Measurements from ENCODE around the gene PALLD. TPM values are rescaled to one million over a fixed set of nuclear protein-coding genes. Genes with fewer than 3 reads are reported as not detected.
A peak's percentile ranks its signal among the peaks of the same experiment; 100 is the strongest.

Gene PALLD
- total RNA-seq, 1 donor from 2014 or later: 85.7 TPM

- H3F3A ChIP-seq (ENCODE audit: low read depth): peaks cover 16% of the 10 kb centered on the region
- no peak overlapping the region for H3K4me3 ChIP-seq
- H3K9me3 ChIP-seq (ENCODE audit: low read depth): no peaks in the 10 kb centered on the region
These were observed 381.8 kb downstream of the PALLD start for GRCh38 chr4:168878623-168879022.

GRCh38 chr4:168879188-168879587 is 382.3 kb downstream of the PALLD start:
- Histone ChIP-seq H4K20me1 (ENCODE audit: low read depth) (peaks cover 54% of the 10 kb centered on the region), H3F3A (ENCODE audit: low read depth) (peaks cover 16% of the 10 kb centered on the region), H3K27me3 (peaks cover 5% of the 10 kb centered on the region), H3K4me2 (no peak overlapping the region), H3K4me3 (no peak overlapping the region), H3K79me2 (ENCODE audit: low read depth) (peaks cover 54% of the 10 kb centered on the region), H3K9ac (no peak overlapping the region), H2AFZ (replicated peaks) (no peak overlapping the region), H3K4me1 (peaks cover 8% of the 10 kb centered on the region), H3K27ac (no peak overlapping the region), H3K36me3 (peaks cover 10% of the 10 kb centered on the region), H3K9me3 (ENCODE audit: low read depth) (no peaks in the 10 kb centered on the region)
- Mint-ChIP-seq H3K4me1 (peaks cover 12% of the 10 kb centered on the region), H3K27me3 (ENCODE audit: insufficient read depth, low read depth) (peaks cover 7% of the 10 kb centered on the region), H3K27ac (no peak overlapping the region), H3K36me3 (peaks cover 56% of the 10 kb centered on the region), H3K9me3 (peaks cover 2% of the 10 kb centered on the region), H3K4me3 (no peak overlapping the region)
- TF ChIP-seq CTCF (IDR thresholded peaks at IDR 0.05) (no peak), EZH2phosphoT487 (IDR thresholded peaks at IDR 0.05) (no peak), EZH2 (IDR thresholded peaks at IDR 0.05) (no peak)
- no peak for DNase-seq (ENCODE audit: low spot score)

More at GRCh38 chr4:168878623-168879022, 381.8 kb downstream of the PALLD start:
- Mint-ChIP-seq H3K36me3 (peaks cover 58% of the 10 kb centered on the region), H3K27ac (no peak overlapping the region), H3K9me3 (peaks cover 2% of the 10 kb centered on the region), H3K4me1 (peaks cover 12% of the 10 kb centered on the region), H3K27me3 (ENCODE audit: insufficient read depth, low read depth) (peaks cover 7% of the 10 kb centered on the region), H3K4me3 (peak overlapping the region; percentile 69)
- H3K27me3 ChIP-seq: peaks cover 5% of the 10 kb centered on the region
- H3K4me2 ChIP-seq: no peak overlapping the region
- H2AFZ ChIP-seq (replicated peaks): no peak overlapping the region
- H3K36me3 ChIP-seq: peaks cover 10% of the 10 kb centered on the region
- no peak overlapping the region for H3K27ac ChIP-seq
- no peak for TF ChIP-seq CTCF (IDR thresholded peaks at IDR 0.05)
- no peak for TF ChIP-seq EZH2 (IDR thresholded peaks at IDR 0.05)
- no peak for TF ChIP-seq EZH2phosphoT487 (IDR thresholded peaks at IDR 0.05)
- peaks cover 57% of the 10 kb centered on the region for H3K79me2 ChIP-seq (ENCODE audit: low read depth)
- H3K4me1 ChIP-seq: peaks cover 8% of the 10 kb centered on the region
- peaks cover 59% of the 10 kb centered on the region for H4K20me1 ChIP-seq (ENCODE audit: low read depth)
- no peak for DNase-seq (ENCODE audit: low spot score)
- no peak overlapping the region for H3K9ac ChIP-seq

DNA sequence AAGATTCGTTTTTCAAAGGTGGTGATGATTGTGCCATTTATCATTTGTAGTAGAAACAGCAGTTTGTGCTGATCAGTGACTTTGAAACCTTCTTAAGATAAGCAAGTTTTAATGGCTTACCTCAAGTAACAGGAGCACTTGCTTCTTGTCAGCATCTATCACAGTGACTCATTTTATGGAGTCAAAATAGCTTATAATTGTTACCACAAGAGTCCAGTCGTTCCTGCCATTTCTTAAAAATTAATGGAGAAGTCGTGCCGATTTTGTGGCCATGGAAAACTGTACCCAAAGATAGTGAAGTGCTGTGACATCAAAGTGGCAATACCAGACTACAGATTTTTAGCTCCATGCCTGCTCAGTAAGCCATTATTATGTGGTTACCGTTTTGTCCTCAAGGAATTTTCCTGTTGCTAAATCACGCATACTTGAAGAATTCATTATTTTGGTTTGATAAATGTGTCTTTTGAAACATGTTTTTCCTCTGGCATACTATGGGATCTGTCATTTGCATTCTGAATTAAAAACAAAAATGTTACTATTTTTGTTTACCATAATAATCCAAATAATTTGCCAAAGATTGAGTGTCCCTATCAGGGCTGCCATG is 383.3 kb downstream of the PALLD start:
- peaks cover 10% of the 10 kb centered on the region for H3K36me3 ChIP-seq
- peaks cover 61% of the 10 kb centered on the region for H3K79me2 ChIP-seq (ENCODE audit: low read depth)
- no peak overlapping the region for H3K9ac ChIP-seq
- Mint-ChIP-seq H3K4me3 (no peak overlapping the region), H3K4me1 (peaks cover 12% of the 10 kb centered on the region), H3K36me3 (peaks cover 58% of the 10 kb centered on the region), H3K27me3 (ENCODE audit: insufficient read depth, low read depth) (peaks cover 7% of the 10 kb centered on the region), H3K27ac (no peak overlapping the region), H3K9me3 (peaks cover 2% of the 10 kb centered on the region)
- H3F3A ChIP-seq (ENCODE audit: low read depth): peaks cover 15% of the 10 kb centered on the region
- no peaks in the 10 kb centered on the region for H3K9me3 ChIP-seq (ENCODE audit: low read depth)
- no peak overlapping the region for H2AFZ ChIP-seq (replicated peaks)
- H3K4me3 ChIP-seq: no peak overlapping the region
- no peak overlapping the region for H3K4me2 ChIP-seq
- peaks cover 58% of the 10 kb centered on the region for H4K20me1 ChIP-seq (ENCODE audit: low read depth)
- DNase-seq (ENCODE audit: low spot score): no peak
- no peak for TF ChIP-seq EZH2 (IDR thresholded peaks at IDR 0.05)
- TF ChIP-seq CTCF (IDR thresholded peaks at IDR 0.05): no peak
- no peak for TF ChIP-seq EZH2phosphoT487 (IDR thresholded peaks at IDR 0.05)
- H3K27ac ChIP-seq: no peak overlapping the region
- peaks cover 8% of the 10 kb centered on the region for H3K4me1 ChIP-seq
- peaks cover 5% of the 10 kb centered on the region for H3K27me3 ChIP-seq
